HG03457 (cell line): ENCODE measurements around the gene GAL.

Experiments used
- ATAC-seq: cut with Tn5 transposase; IDR thresholded peaks from one replicate; pipeline ENCODE4 v1.9.1; 2021; ENCODE audit warnings: moderate number of reproducible peaks; ENCODE audit not compliant: unreplicated experiment

GAL gene

DNA sequence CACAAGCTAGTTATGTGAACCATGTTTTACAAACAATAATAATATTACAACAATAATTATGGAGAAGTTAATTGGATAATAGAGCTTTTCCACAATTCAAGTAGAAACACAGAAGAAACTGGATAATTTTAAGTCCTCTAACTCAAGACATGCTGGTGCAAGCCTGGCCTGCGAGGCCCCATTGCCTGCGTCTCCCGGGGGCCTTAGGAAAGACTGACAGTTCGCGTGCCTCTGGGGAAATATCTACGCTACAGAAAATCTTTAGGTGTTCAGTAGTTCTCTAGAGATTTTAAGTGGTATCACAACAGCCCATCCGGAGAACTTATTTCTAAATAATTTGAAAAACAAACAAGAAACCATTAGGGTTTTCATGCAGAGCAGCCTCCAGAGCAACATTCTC is 23.2 kb downstream of the GAL start:
- ATAC-seq: no peak

DNA sequence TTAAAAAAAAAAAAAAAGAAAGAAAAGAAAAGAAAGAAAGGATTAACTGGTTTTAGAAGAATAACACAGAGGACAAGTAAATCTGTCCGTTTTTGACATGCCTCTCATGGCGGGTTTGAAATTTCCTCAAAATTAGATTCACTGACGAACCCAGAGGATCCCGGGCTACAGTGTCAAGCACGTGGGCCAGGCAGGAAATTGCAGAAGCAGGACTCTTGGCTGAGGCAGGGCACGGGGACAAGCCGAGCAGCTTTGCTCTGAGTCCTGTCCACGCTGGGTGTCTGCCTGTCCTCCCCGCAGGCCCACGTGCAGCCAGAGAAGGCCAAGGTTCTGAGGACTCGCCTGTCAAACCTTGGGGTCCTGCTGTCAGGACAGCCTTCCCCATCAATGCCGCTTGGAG is 24.7 kb downstream of the GAL start:
- no peak for ATAC-seq

DNA sequence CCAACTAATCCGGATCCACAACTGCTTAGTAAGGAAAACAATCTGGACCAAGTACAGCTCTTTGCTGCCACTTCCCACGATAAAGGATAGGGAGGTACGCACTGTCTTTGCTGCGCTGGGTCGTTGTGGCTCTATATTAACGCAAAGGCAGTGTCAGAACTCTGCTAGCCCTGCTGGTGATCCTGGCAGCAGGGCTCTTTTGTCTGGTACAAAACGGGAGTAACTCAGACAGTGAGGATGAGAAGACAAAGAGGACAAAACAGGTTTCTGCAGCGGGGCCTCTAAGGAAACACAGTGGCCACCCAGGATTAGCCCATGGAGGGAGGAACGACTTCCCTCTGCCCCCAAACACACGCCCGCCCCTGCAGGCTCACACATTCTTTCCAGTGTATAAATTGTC is 26.1 kb downstream of the GAL start:
- ATAC-seq: no peak

DNA sequence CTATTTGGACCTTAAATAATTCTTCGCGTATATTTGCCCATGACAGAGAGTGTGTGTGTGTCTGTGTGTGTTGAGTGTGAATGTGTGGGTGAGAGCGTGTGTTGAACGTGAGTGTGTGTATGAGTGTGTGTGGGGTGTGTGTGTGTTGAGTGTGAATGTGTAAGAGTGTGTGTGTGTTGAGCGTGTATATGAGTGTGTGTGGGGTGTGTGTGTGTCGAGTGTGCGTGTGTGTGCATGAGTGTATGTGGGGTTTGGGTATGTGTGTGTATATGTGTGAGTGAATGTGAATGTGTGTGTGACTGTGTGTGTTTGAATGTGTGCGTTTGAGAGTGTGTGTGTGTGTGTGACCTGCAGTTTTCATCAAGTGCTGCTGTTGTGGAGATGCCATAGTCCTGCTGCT is 26.8 kb downstream of the GAL start:
- ATAC-seq: no peak

DNA sequence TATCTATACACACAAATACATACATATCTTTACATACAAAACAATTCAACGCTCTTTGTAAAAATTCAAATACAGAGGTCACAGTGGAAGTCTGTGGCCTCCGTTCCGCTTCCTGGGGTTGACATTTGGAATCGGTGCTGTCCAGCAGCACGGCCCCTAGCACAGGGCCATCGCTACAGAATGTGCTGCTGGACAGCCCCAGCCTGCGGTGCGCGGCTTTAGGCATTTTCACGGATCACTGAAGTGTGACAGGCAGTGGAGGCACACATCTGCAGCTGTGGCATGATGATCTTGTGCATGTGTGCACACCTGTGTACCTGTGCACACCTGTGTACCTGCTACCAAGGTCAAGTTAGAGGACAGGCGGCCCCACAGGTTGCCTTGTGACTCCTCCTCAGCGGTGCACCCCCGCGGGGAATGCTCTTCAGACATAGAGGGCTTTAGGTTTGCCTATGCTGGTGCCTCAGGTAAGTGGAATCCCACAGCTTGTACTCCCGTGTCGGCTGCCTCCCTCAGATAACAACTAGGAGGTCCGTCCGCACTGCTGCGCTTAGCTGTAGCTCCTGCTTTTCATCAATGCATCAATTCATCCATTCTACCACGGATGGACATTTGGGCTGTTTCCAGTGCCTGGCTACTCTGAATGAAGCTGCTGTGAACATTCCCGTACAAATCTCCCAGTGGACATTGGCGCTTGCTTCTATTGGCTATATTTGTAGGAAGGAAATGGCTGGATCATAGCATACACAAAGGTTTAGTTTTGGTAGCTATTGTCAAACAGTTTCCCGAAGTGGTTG is 29.9 kb downstream of the GAL start:
- no peak for ATAC-seq

DNA sequence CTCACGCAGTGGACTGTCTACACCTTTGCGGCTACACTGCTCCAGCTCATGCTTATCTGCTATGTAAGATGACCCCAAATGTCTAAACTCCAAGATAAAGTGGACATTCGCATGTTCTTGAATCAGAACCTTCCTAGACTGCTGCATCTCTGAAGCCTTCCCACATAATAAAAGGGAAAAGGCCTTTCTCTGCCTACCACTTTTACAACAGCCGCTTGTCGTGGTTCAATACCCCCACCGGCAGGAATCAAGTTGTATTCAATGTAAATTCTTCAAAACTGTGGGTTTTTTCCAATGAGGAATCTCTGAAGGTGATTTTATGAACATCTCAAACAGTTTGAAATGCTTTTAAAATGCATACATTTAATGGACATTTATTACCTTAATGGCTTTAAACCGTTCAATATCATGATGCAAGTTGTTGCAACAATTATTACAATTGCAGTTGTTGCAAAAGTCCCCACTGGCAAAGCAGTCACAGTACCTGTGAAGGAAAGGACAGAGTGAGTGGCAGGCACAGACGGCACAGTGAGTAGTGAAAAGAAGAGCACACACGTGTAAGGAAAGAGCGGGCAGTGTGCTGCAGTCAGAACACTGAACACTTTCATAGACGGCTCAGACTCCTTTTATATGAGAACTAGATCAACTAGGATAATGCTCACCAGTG is 31.2 kb downstream of the GAL start:
- ATAC-seq: no peak

DNA sequence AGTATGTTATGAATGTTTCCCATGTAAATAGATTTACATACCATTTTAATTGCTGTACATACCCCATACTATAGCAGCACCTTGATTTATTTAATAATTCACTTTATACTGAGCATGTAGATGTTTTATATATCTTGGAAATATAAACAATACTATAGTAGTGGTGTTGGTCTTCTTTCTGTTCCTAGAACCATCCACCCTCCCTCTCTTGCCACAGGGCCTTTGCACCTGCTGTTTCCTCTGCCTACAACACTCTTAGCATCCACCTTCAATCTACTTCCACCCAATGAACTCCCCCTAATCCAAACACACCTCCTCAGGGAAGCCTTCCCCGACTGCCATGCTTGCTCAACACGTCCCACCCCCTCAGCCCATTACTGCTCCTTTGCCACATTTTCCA is 36.7 kb downstream of the GAL start:
- no peak for ATAC-seq

DNA sequence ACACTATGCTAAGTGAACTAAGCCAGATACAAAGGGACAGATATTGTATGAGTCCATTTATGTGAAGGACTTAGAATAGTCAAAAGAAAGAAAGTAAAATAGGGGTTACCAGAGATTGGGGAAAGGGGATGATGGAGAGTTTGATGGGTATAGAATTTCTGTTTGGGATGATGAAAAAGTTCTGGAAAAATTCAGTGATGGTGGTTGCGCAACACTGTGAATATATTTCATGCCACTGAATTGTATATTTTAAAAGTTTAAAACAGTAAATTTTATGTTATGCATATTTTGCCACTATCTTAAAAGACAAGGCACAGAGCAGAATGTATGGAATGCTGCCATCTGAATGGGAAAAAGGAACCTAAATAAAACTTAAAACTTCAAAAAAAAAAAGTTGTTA is 37.8 kb downstream of the GAL start:
- ATAC-seq: no peak

DNA sequence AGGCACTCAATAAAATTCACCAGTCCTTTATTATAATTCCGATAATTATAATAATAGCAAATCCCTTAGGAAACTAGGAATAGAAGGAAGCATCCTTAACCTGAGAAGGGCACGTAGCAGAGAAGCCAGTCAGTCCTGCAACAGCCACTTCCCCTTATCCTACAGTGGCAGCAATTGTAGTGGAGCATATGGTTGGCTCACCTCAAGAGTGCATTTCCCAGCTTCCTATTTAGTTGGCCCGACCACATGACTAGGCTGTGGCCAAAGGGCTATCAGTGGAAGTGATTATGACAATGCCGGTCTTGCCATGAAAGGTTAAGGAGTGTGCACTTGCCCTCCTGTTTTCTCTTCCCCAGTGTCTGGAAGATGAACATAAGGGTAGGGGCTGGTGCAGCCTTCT is 39.9 kb downstream of the GAL start:
- ATAC-seq: no peak

DNA sequence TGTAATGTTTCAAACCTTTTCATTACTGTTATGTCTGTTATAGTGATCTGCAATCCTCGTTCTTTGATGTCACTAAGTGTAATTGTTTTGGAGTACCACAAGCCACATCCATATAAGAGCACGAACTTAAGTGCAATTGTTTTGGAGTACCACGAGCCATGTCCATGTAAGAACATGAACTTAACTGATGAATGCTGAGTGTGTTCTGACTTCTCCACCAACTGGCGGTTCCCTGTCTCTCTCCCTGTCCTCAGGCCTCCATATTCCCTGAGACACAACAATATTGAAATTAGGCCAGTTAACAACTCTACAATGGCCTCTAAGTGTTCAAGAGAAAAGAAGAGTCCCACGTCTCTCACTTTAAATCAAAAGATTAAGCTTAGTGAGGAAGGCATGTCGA is 43.4 kb downstream of the GAL start:
- ATAC-seq: no peak

DNA sequence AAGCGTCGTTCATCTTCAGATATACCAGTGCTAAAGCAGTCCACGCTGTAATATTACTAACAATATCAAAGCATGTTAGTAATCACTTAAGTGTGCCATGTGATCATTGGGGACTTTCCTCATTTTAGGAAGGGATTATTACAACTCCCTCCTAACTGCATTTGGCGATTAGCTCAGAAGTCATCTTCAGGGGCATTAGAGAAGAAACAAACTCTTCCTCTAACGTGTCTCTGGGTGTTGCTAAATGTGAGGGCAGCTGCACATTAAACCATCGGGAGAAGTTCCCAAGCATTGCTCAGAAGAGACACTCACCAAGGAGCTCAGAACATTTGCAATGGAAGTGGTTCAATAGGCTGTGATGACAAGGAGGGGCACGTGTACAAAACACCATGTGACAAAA is 49.8 kb downstream of the GAL start:
- ATAC-seq: no peak

DNA sequence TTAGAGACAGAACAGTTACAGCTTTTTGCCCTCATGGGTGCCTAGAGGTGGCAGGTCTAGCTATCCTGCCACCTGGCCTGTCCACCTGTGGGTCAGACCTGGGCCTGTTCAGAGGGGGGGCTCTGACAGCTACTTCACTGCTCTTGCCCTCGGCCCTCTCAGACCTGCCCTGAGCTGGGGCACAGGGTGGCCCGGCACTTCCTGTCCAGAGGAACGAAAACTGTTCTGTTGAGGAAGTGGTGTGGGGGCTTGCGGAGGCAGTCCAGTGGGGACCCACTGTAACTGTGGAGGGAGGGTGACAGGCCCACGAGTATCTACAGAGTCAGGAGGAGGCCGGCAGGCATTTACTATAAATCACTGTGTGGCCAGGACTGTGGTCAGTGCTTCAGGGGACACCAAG is 50.8 kb downstream of the GAL start:
- ATAC-seq: no peak

DNA sequence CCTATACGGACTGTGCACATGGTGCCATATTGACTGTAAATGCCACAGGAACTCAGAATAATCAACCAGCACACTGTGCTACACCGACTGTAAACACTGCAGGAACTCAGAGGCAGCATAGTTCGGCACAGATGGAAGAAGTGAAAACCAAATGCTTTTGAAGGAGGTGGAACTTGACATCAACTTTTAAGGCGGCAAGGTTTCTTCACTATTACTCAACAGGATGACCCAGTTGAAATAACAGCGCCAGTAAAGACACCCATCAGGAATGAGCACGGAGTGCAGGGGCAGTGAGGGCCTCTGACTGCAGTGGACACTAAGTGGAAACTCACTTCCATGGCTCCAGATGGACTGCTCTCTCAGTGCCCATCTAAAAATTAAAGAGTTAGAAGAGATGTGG is 51.3 kb downstream of the GAL start:
- ATAC-seq: no peak
